ENCODE results near the gene MAFG. TPM values are rescaled to one million over a fixed set of nuclear protein-coding genes. Genes with fewer than 3 reads are reported as not detected.

MAFG gene
- polyA plus RNA-seq, 1 of the 3 experiments (the other 2 are of a cell fraction): 38.7 TPM

GRCh38 chr17:81928544-81929252 is 1.2 kb upstream of the MAFG start:
- H4K20me1 ChIP-seq (ENCODE audit: insufficient read depth): peaks cover 36% of the 10 kb centered on the region
- 57% methylated on average over 28 of the region's 44 CpGs for WGBS (ENCODE audit: low lambda C conversion rate)
- TF ChIP-seq JUND (IDR thresholded peaks at IDR 0.05): no peak
- TF ChIP-seq MEF2A (IDR thresholded peaks at IDR 0.05; ENCODE audit: borderline replicate concordance, low read depth): no peak
- TF ChIP-seq NRF1 (IDR thresholded peaks at IDR 0.05; ENCODE audit: low read depth, low read length): no peak
- TF ChIP-seq RXRA (IDR thresholded peaks at IDR 0.05; ENCODE audit: borderline replicate concordance, low read depth): no peak
- no peak for TF ChIP-seq FOSL2 (IDR thresholded peaks at IDR 0.05; ENCODE audit: borderline replicate concordance, low read depth)
- H3K9me3 ChIP-seq: no peaks in the 10 kb centered on the region
- POLR2A ChIA-PET: interaction anchor here (0.6 to 5.0 kb wide), 9 partner anchors 9 to 109 kb away, joined by 3 to 34 read pairs (median 4); partner anchors contain the start of genes ARHGDIA, CENPX, DCXR and LRRC45
- H3K27me3 ChIP-seq (ENCODE audit: insufficient read depth): no peaks in the 10 kb centered on the region
- H2AFZ ChIP-seq (ENCODE audit: low read depth): peak overlapping the region; percentile 82
- peaks cover 0 to 6% of the 10 kb centered on the region in 2 experiments for H3K36me3 ChIP-seq (replicated peaks in 1 of 2; ENCODE audit: control insufficient read depth in 1 of 2, insufficient read depth in 2 of 2, low read length in 1 of 2)
- peak overlapping the region; percentile 92 for H3K4me3 ChIP-seq (ENCODE audit: low read depth in 2 of 2, low read length in 1 of 2)
- CTCF ChIA-PET: interaction anchor here (0.7 to 11.7 kb wide), 21 partner anchors 8 to 1654 kb away, joined by 3 to 107 read pairs (median 6); partner anchors contain the start of genes ALYREF, ANAPC11, ARHGDIA and ASPSCR1
- DNase-seq: peak; percentile 80
- peak overlapping the region; percentile 100 for H3K4me2 ChIP-seq
- peaks cover 18 to 30% of the 10 kb centered on the region in 2 experiments; a peak in 2 of 4 replicates for H3K4me1 ChIP-seq (ENCODE audit: control insufficient read depth in 1 of 2, insufficient read depth in 2 of 2, low read depth in 1 of 2, low read length in 1 of 2)
- H3K9ac ChIP-seq: peak overlapping the region; percentile 70
- no peaks in the 10 kb centered on the region for H3K9me2 ChIP-seq
- peak overlapping the region in 1 of 2 experiments; percentile 85; a peak in 3 of 4 replicates for H3K27ac ChIP-seq (ENCODE audit: low read depth in 2 of 2, low read length in 1 of 2)
- peaks cover 35% of the 10 kb centered on the region for H3K79me2 ChIP-seq (ENCODE audit: insufficient read depth)
- H3F3A ChIP-seq (replicated peaks; ENCODE audit: insufficient read depth): peaks cover 17% of the 10 kb centered on the region

DNA sequence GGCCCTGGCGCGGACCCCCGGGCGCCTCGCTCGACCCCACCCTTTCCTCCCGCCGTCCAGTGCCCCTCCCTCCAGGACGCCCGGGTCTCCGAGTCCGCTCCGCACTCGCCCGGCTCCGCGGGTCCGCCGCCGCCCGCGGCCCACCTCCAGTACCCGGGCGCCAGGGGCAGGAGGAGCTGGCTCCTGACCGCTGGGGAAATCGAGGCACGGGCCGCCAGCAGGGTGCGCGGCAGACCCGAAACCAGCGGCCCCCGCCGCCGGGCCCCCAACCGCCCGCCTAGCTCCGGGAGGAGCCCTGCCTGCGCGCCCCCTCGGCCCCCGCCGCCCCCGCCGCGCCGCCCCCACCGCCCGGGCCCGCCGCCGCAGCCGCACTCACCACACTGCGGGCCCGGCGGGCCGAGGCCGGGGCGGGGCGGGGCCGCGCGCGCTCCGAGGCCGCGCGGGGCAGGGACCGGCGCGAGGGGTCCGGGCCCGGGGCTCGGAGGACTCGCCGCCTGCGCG is 333 bp downstream of the MAFG start:
- peak overlapping the region; percentile 91 for H3K9ac ChIP-seq
- peaks cover 1 to 6% of the 10 kb centered on the region in 2 experiments for H3K36me3 ChIP-seq (replicated peaks in 1 of 2; ENCODE audit: control insufficient read depth in 1 of 2, insufficient read depth in 2 of 2, low read length in 1 of 2)
- DNase-seq: no peak
- peak overlapping the region; percentile 72 to 85 for H3K27ac ChIP-seq (ENCODE audit: low read depth in 2 of 2, low read length in 1 of 2)
- H3K9me3 ChIP-seq: no peaks in the 10 kb centered on the region
- H3K79me2 ChIP-seq (ENCODE audit: insufficient read depth): peaks cover 50% of the 10 kb centered on the region
- peaks cover 20 to 31% of the 10 kb centered on the region in 2 experiments; a peak in 2 of 4 replicates for H3K4me1 ChIP-seq (ENCODE audit: control insufficient read depth in 1 of 2, insufficient read depth in 2 of 2, low read depth in 1 of 2, low read length in 1 of 2)
- H3K4me2 ChIP-seq: peak overlapping the region; percentile 87
- peaks cover 16% of the 10 kb centered on the region for H3F3A ChIP-seq (replicated peaks; ENCODE audit: insufficient read depth)
- POLR2A ChIA-PET: interaction anchor here (0.8 to 5.0 kb wide), 8 partner anchors 10 to 111 kb away, joined by 3 to 34 read pairs (median 4); partner anchors contain the start of genes ALYREF, ANAPC11, DCXR and NPB
- H2AFZ ChIP-seq (ENCODE audit: low read depth): no peak overlapping the region
- H3K9me2 ChIP-seq: no peaks in the 10 kb centered on the region
- CTCF ChIA-PET: interaction anchor here (0.7 to 11.7 kb wide), 22 partner anchors 10 to 110 kb away, joined by 3 to 107 read pairs (median 6); partner anchors contain the start of genes ALYREF, ANAPC11, ARHGDIA and ASPSCR1
- H4K20me1 ChIP-seq (ENCODE audit: insufficient read depth): peaks cover 38% of the 10 kb centered on the region
- H3K27me3 ChIP-seq (ENCODE audit: insufficient read depth): no peaks in the 10 kb centered on the region
- peak overlapping the region; percentile 92 for H3K4me3 ChIP-seq (ENCODE audit: low read depth in 2 of 2, low read length in 1 of 2)
- 4% methylated on average over 44 of the region's 78 CpGs for WGBS (ENCODE audit: low lambda C conversion rate)
- TF ChIP-seq GATA2 (CRISPR knock-in tag; IDR thresholded peaks at IDR 0.05) (no peak), RFX5 (IDR thresholded peaks at IDR 0.05; ENCODE audit: low read length) (no peak), JUND (IDR thresholded peaks at IDR 0.05) (no peak), EP300 (IDR thresholded peaks at IDR 0.05; ENCODE audit: borderline replicate concordance in 1 of 2, low read depth in 1 of 2, low read length in 1 of 2) (no peak), ZBTB33 (IDR thresholded peaks at IDR 0.05; ENCODE audit: borderline replicate concordance, low read depth) (no peak), RCOR1 (IDR thresholded peaks at IDR 0.05; ENCODE audit: low read length) (no peak), CTCF (IDR thresholded peaks at IDR 0.05) (no peak), RXRA (IDR thresholded peaks at IDR 0.05; ENCODE audit: borderline replicate concordance, low read depth) (no peak), SIN3A (IDR thresholded peaks at IDR 0.05; ENCODE audit: borderline replicate concordance, low read depth, low read length) (no peak)
- TF ChIP-seq, protein P1, sequence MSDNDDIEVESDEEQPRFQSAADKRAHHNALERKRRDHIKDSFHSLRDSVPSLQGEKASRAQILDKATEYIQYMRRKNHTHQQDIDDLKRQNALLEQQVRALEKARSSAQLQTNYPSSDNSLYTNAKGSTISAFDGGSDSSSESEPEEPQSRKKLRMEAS (IDR thresholded peaks at IDR 0.05; ENCODE audit: low read depth): no peak
- TF ChIP-seq, protein P2, sequence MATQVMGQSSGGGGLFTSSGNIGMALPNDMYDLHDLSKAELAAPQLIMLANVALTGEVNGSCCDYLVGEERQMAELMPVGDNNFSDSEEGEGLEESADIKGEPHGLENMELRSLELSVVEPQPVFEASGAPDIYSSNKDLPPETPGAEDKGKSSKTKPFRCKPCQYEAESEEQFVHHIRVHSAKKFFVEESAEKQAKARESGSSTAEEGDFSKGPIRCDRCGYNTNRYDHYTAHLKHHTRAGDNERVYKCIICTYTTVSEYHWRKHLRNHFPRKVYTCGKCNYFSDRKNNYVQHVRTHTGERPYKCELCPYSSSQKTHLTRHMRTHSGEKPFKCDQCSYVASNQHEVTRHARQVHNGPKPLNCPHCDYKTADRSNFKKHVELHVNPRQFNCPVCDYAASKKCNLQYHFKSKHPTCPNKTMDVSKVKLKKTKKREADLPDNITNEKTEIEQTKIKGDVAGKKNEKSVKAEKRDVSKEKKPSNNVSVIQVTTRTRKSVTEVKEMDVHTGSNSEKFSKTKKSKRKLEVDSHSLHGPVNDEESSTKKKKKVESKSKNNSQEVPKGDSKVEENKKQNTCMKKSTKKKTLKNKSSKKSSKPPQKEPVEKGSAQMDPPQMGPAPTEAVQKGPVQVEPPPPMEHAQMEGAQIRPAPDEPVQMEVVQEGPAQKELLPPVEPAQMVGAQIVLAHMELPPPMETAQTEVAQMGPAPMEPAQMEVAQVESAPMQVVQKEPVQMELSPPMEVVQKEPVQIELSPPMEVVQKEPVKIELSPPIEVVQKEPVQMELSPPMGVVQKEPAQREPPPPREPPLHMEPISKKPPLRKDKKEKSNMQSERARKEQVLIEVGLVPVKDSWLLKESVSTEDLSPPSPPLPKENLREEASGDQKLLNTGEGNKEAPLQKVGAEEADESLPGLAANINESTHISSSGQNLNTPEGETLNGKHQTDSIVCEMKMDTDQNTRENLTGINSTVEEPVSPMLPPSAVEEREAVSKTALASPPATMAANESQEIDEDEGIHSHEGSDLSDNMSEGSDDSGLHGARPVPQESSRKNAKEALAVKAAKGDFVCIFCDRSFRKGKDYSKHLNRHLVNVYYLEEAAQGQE (IDR thresholded peaks at IDR 0.05; ENCODE audit: low read depth, low read length): no peak
- TF ChIP-seq, protein P3, sequence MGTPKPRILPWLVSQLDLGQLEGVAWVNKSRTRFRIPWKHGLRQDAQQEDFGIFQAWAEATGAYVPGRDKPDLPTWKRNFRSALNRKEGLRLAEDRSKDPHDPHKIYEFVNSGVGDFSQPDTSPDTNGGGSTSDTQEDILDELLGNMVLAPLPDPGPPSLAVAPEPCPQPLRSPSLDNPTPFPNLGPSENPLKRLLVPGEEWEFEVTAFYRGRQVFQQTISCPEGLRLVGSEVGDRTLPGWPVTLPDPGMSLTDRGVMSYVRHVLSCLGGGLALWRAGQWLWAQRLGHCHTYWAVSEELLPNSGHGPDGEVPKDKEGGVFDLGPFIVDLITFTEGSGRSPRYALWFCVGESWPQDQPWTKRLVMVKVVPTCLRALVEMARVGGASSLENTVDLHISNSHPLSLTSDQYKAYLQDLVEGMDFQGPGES (IDR thresholded peaks at IDR 0.05; ENCODE audit: low read depth, low read length): no peak
